HG03139 (cell line): ENCODE measurements around the gene P2RX4.
"Not testable (repeated sequence)": the region's sequence is repeated elsewhere in the genome, so short reads cannot be mapped to it uniquely, and the experiment has no call there.

ENCODE experiments used
- ATAC-seq: cut with Tn5 transposase; IDR thresholded peaks from one replicate; pipeline ENCODE4 v1.9.1; 2021; ENCODE audit not compliant: unreplicated experiment

The P2RX4 gene

GRCh38 chr12:121209624-121210572, at the start of gene P2RX4:
P2RX4 (plus strand) TSS chr12:121210129; CDS start chr12:121210165, 36 bp downstream.
- peak; percentile 82 for ATAC-seq

- no peak for ATAC-seq
Observed at GRCh38 chr12:121162384-121162783, 47.5 kb upstream of the P2RX4 start.

GRCh38 chr12:121162985-121163384, 46.9 kb upstream of the P2RX4 start:
- ATAC-seq, result no peak

- not testable (repeated sequence) for ATAC-seq
Observed at GRCh38 chr12:121164839-121165238, 45.1 kb upstream of the P2RX4 start.

GRCh38 chr12:121165316-121165715, 44.6 kb upstream of the P2RX4 start:
- no peak for ATAC-seq

GRCh38 chr12:121166356-121166755, 43.6 kb upstream of the P2RX4 start:
- no peak for ATAC-seq

- ATAC-seq, result no peak
Observed at GRCh38 chr12:121167232-121167820, 42.6 kb upstream of the P2RX4 start.

- no peak for ATAC-seq
Observed at GRCh38 chr12:121167951-121168350, 42.0 kb upstream of the P2RX4 start.

GRCh38 chr12:121170151-121170550, 39.8 kb upstream of the P2RX4 start:
- no peak for ATAC-seq

GRCh38 chr12:121170611-121171260, 39.2 kb upstream of the P2RX4 start:
- ATAC-seq, result no peak

GRCh38 chr12:121172145-121172544, 37.8 kb upstream of the P2RX4 start:
- no peak for ATAC-seq

GRCh38 chr12:121175383-121176119, 34.4 kb upstream of the P2RX4 start:
- no peak for ATAC-seq

GRCh38 chr12:121176826-121177529, 33.0 kb upstream of the P2RX4 start:
- ATAC-seq, result no peak

- no peak for ATAC-seq
Observed at GRCh38 chr12:121181181-121181580, 28.7 kb upstream of the P2RX4 start.

GRCh38 chr12:121182222-121182893, 27.6 kb upstream of the P2RX4 start:
- no peak for ATAC-seq

GRCh38 chr12:121184425-121184824, 25.5 kb upstream of the P2RX4 start:
- ATAC-seq, result no peak

GRCh38 chr12:121184984-121185889, 24.7 kb upstream of the P2RX4 start:
- ATAC-seq, result no peak

- ATAC-seq, result no peak
Observed at GRCh38 chr12:121186826-121187225, 23.1 kb upstream of the P2RX4 start.

- ATAC-seq, result no peak
Observed at GRCh38 chr12:121187501-121187900, 22.4 kb upstream of the P2RX4 start.
